DMS79 (cell line): ENCODE results near the gene SND1.

Experiments
- DNase-seq: peaks from one replicate; lab custom pipeline; 2025; lab: John Stamatoyannopoulos, UW

Gene SND1

GRCh38 chr7:127683776-127684681 is 32.0 kb downstream of the SND1 start:
- peak; percentile 37 for DNase-seq

GRCh38 chr7:127689194-127689772 is 37.3 kb downstream of the SND1 start:
- DNase-seq, result no peak

DNA sequence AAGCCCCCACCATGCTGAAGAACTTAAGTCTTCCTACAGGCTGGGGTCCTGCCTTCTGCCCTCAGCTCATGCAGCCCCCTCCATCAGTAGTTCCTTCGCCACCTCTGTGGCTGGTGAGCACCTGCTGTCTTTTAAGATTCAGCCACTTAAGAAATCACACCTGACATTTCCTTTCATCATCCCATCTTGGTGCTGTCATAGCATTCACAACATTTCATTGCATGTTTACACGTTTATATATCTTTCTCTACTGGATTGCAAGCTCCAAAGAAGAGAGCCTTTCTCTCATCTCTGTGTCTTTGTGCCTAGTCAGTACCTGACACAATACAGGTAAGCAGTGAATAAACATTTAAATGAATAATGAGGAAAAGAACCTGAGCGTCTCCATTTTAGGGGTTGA is 38.3 kb downstream of the SND1 start:
- DNase-seq, result no peak

DNA sequence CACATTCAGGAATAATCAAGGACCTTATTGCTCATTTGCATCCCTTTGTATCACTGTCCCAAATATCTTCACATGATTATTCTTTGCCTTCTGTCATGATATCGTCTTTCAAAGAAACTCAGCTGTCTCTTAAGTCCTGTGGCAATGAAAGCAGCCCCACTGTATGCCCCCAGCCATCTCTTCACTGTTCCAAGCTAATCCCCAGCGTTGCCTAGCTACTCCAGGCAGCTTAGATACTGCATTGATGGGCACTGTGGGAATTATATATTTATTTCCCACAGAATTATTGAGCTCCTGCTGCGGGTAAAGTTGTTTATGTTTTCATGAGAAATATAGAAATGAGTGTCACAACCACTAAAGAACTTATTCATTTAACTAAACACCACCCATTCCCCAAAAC is 38.8 kb downstream of the SND1 start:
- no peak for DNase-seq

GRCh38 chr7:127692200-127692599 is 40.2 kb downstream of the SND1 start:
- DNase-seq, result no peak

DNA sequence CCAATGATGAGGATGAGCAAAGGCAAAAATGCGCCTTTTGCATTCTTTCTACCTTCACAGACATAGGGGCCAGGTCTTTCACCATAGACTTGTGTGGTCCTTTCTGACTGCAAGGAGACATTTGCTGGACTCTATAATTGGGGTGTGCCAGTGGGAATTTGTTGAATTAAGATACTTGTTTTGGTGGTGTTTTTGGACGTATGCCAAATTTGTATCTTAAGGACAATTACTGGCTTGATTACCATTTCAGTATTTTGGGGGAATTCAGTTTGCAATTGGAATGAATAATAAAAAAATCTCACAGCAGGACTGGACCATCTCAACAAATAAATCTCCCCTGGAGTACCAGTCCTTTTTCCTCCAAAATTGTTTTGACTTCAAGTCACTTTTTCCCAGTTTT is 47.9 kb downstream of the SND1 start:
- no peak for DNase-seq

DNA sequence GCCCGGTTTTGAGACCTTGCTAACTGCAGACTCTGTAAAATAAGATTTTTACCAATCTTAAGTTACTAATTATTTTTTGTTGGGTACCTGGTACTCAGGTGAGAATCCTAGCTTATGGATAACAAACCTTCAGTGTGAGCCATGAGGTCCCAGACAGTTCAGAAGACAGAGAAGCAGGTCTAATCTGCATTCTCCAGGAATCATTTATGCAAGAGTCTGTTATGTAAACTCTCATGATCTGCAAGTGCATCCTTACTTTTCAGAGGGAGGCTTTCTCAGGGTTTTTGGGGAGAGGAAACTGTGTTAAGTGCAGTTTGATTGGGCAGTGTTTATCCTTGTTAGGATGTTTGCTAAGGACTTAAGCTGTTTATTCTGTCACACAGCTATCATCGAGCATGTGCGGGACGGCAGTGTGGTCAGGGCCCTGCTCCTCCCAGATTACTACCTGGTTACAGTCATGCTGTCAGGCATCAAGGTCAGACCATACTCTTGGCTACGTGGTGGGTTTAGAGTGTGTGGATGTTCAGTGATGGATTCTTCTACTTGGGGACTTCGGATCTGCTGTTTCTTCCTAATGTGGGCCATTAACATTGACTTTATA is 50.2 kb downstream of the SND1 start:
- no peak for DNase-seq

DNA sequence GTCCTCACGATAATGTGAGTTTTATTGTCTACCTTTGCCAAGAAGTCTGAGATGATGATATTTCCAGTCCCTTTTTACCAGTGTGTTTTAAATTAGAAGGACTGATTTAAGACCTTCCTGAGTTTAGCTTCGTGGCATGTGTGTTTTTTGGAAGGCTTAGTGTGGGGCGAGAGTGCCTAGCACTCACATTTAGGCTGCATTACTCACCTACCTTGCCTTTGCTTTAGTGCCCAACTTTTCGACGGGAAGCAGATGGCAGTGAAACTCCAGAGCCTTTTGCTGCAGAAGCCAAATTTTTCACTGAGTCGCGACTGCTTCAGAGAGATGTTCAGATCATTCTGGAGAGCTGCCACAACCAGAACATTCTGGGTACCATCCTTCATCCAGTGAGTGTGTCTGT is 50.9 kb downstream of the SND1 start:
- DNase-seq, result no peak

DNA sequence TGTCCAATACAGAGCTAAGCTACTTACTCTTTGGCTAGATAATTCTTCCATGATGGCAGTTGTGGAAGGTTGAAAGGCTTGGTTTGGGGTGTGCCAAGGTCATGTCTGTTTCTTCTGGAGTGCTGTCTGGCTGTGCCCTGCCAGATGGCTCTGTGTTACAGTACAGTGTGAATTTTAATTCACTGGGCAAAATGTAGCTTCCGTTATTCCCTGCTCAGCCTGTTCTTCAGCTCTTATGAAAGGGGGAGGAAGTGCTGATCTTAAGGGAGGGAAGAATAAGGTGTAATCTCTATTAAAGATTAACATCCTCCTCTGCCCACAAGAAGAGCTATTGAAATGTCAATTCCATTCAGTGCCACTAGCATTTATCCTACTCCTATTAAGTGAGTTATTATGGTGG is 52.2 kb downstream of the SND1 start:
- DNase-seq, result no peak

DNA sequence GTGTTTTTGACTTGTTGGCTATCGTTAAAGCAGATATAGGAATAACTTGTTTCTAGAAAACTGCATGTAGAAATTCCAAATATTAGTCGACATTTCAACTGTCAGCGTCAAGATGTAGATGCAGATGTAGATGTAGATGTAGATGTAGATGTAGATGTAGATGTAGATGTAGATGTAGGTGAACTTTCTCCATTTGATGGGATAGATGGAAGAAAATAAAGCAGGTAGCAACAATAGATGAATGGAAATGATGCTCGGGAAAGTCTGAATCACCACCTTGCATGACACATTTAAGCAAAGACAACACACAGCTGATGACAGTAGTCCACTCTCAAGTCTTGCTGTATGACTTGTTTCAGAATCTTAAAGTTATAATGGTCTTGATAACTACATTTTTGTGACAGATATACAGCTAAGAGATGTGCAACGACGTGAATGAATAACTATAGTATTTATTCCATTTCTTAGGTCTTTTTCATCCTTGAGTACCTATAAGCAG is 53.5 kb downstream of the SND1 start:
- DNase-seq, result no peak

DNA sequence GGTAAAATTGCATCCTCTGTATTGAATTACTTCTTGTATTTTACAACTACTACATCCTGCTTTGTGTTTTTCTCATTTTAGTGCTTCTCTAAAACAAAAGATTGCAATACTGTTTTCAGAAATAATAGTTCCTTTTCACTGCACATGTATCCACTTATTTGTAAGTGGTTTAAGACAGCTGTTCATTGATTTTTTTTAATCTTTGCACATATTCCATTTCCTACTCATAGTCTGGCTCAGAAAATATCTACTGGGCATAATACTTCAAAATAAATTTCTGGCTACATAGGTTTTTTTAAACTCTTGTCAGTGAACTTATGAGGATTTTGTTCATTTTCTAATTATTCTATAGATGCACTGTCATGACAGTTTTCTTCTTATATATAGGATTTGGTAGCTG is 54.8 kb downstream of the SND1 start:
- no peak for DNase-seq

- DNase-seq, result no peak
Measured at GRCh38 chr7:127708201-127708600, 56.2 kb downstream of the SND1 start.

DNA sequence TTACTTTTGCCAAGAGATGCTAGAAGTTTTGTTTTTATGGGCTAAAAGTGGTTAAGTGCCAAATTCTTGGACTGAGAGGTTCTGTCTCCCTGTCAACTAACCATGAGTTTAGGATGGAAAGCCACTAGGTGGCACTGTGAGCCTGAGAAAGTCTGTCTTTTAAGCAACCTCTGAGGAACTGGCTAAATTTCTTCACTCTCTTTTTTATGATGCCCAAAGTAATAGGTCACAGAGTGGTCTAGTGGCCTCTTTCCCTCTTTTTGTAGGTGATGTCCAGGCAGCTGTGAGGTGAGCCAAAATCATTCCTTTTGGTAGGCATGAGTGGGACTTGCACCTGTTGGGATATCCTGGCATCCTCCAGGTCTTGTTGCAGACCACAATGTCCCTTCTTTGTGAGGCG is 56.8 kb downstream of the SND1 start:
- DNase-seq, result peak; percentile 52

DNA sequence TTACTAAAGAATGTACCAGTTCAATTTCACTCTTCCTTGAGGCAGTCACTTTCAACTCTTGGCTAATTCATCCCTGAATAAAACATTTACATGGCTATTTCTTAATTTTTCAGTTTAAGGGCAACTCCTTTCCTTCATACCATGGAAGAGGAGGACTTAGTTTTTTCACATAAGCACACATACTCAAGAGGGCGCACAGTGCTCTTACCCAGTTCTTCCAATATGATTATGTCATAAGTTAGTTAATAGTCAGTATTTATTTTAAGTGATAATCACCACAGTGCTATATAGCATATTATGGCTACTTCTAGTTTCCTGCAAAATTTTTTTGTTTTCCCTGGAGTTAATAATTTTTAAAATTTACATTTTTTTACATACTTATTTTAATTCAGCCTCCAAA is 58.6 kb downstream of the SND1 start:
- no peak for DNase-seq

GRCh38 chr7:127711872-127712271 is 59.9 kb downstream of the SND1 start:
- DNase-seq, result no peak

DNA sequence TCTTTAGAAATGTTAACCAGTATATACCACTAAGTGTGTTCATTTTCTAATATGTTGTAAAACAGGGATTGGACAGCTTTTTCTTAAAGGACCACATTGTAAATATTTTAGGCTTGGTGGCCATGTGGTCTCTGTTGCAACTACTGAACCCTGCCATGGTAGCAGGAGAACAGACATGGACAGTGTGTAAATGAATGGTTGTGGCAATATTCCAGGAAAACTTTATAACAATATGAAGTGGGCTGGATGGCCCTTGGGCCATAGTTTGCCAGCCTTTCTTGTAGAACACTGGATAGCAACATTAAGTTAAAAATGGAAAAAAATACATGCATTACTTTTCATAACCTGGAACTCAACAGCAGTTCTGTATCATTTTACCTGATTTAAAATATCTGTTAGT is 61.0 kb downstream of the SND1 start:
- no peak for DNase-seq

GRCh38 chr7:127713758-127714157 is 61.8 kb downstream of the SND1 start:
- DNase-seq, result no peak

- no peak for DNase-seq
Measured at GRCh38 chr7:127715272-127715671, 63.3 kb downstream of the SND1 start.

GRCh38 chr7:127715901-127716300 is 63.9 kb downstream of the SND1 start:
- DNase-seq, result no peak

DNA sequence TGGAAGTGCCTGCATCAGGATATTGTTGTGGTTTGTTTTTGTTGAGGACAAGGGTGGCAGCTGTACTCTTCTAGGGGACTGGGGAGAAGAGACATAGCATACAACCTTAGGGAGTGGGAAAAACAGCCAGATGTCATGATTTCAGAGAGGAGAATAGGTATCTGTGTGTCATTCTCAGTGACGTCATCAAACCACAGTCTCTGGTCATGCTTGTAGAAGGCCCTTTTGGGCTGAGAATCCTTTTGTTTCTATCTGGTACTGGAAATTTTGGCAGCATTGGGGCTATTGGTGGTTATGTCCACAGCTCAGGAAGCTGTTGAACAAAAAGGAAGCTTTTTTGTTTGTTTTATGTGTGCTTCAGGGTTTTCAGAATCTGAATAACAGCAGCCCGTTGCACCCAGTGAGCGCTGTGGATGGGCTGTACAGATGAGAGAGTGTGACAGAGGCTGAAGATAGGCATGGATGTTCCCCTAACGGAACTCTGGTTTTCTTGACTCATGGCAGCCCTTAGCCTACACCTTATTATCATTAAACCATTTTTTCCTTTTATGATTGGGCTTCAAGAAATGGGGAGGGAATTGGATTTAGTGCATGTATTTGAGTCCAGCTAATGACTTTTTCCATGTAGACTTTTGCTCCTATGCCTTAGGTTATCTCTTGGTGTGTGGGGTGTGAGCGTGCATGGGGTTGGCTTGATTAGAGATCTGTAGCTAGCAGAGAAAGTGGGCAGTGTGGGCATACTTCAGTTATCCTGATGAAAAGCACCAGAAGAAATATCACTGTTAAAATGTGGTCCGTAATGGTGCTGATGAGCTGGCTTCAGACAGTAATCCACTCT is 65.7 kb downstream of the SND1 start:
- DNase-seq, result no peak

GRCh38 chr7:127718340-127718679 is 66.3 kb downstream of the SND1 start:
- no peak for DNase-seq

DNA sequence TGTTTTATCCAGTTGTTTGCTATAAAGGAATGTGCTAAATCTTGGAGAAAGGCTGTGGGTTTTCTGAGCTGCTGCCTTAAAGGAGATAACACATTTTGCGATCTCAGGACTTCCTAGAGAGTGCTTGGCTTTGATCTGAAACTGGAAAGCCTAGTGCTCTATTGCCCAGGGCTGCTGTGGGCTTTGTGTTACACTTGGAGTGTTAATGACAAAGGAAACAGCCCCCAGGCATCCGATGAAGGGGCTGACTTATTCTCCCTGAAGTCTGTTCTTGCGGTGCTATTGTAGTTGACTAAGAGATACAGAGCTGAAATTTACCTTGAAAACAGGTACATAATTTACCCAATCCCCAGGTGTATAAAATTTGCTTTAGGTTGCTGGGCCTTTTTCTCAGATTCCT is 74.5 kb downstream of the SND1 start:
- no peak for DNase-seq
